ENCODE data around the gene GPR78. TPM values are rescaled to one million over a fixed set of nuclear protein-coding genes. Genes with fewer than 3 reads are reported as not detected.

GPR78 gene
- polyA plus RNA-seq, 3 donors = not detected

DNA sequence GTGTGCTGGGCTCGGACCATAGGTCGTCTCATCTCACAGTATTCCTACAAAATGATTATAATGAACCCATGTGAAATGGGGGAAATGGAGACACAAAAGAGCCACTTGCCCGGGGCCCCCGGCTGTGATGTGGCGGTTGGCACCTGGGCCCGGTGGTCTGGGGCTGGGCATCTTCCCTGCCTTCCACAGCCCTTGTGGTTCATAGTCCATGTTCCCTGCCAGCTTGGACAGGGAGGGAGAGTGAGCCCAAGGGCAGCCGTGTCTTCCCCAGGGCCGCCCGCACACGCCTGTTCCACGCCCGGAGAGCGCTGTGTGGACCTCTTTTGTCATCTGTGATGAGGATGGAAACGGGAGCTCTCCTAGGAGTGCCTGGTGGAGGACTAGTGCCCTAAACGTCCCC, 17.6 kb downstream of the GPR78 start:
- H3K27me3 ChIP-seq (ENCODE audit: control insufficient read depth in 2 of 2, insufficient read depth in 2 of 2, low read length in 2 of 2) = peaks cover 0 to 15% of the 10 kb centered on the region in 2 donors
- H3K27ac Mint-ChIP-seq = no peak overlapping the region
- H3K79me2 ChIP-seq (ENCODE audit: insufficient read depth, low read length) = no peaks in the 10 kb centered on the region
- 89% methylated on average over 6 of the region's 15 CpGs for WGBS (ENCODE audit: insufficient coverage)
- no peak overlapping the region for H3K9ac ChIP-seq (ENCODE audit: insufficient read depth, low read length, poor library complexity, severe bottlenecking)
- H3K4me1 ChIP-seq (ENCODE audit: control insufficient read depth in 1 of 2, insufficient read depth in 2 of 2, low read length in 2 of 2) = no peaks in the 10 kb centered on the region
- peaks cover 0 to 4% (median 0%) of the 10 kb centered on the region in 7 donors for H3K9me3 Mint-ChIP-seq
- TF ChIP-seq, protein P1, sequence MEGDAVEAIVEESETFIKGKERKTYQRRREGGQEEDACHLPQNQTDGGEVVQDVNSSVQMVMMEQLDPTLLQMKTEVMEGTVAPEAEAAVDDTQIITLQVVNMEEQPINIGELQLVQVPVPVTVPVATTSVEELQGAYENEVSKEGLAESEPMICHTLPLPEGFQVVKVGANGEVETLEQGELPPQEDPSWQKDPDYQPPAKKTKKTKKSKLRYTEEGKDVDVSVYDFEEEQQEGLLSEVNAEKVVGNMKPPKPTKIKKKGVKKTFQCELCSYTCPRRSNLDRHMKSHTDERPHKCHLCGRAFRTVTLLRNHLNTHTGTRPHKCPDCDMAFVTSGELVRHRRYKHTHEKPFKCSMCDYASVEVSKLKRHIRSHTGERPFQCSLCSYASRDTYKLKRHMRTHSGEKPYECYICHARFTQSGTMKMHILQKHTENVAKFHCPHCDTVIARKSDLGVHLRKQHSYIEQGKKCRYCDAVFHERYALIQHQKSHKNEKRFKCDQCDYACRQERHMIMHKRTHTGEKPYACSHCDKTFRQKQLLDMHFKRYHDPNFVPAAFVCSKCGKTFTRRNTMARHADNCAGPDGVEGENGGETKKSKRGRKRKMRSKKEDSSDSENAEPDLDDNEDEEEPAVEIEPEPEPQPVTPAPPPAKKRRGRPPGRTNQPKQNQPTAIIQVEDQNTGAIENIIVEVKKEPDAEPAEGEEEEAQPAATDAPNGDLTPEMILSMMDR (IDR thresholded peaks at IDR 0.05) = no peak
- no peaks in the 10 kb centered on the region for H3K9me3 ChIP-seq (replicated peaks in 1 of 2; ENCODE audit: control insufficient read depth in 1 of 2, insufficient read depth in 1 of 2, low read length in 2 of 2)
- no peak overlapping the region for H3K27ac ChIP-seq (ENCODE audit: low read depth in 1 of 2, low read length in 2 of 2)
- no peak overlapping the region for H3K4me3 ChIP-seq (replicated peaks in 1 of 3; ENCODE audit: low read depth in 2 of 3, low read length in 3 of 3)
- no peak overlapping the region for H3K4me3 Mint-ChIP-seq
- intact Hi-C loops (cut with micrococcal nuclease) = no loop called here
- H3K4me1 Mint-ChIP-seq = no peaks in the 10 kb centered on the region
- no peaks in the 10 kb centered on the region for H3K36me3 Mint-ChIP-seq
- no peak overlapping the region for H3K4me2 ChIP-seq (replicated peaks; ENCODE audit: extremely low read depth, low read length, poor library complexity, severe bottlenecking)
- no peaks in the 10 kb centered on the region for H4K20me1 ChIP-seq (ENCODE audit: insufficient read depth, low read length)
- no peak overlapping the region for H2AFZ ChIP-seq (ENCODE audit: insufficient read depth, low read depth, low read length, poor library complexity, severe bottlenecking)
- no peak for DNase-seq
- peaks cover 12 to 21% (median 18%) of the 10 kb centered on the region in 3 donors for H3K27me3 Mint-ChIP-seq (ENCODE audit: low read depth in 3 of 3)
- H3K36me3 ChIP-seq (replicated peaks in 1 of 2; ENCODE audit: control insufficient read depth in 1 of 2, insufficient read depth in 2 of 2, low read length in 2 of 2) = no peaks in the 10 kb centered on the region

DNA sequence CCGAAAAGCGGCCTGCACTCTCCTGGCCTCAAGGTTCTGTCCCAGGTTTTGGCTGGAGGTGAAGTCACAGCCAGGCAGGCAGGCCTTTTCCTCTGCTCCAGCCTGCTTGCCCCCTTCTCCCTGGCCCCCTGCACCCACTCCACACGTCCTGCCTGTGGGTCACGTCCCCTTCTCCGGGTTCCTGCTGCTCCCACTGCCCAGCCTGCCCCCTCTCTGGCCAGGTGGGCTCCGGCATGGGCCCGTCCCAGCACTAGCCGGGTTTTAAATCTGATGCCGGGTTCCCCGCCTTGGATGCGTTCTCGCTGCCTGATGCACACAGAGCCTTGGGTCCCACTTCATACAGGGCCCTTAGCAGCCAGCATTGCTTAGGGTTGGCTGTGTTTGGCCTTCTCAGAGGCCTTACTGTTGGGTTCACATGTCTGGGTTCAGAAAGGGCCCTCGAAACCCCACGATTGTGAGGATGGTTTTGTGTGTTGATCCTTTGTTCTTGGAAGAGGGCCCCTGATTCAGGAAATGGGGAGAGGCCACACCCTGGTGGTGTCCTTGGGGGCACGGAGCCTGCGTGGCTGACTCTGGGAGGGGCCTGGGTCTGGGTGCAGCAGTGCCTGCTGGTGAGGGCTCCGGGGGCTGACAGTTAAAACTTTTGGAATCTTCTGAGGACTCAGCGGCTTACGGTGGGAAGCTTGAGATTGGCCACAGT, 18.3 kb downstream of the GPR78 start:
- WGBS (ENCODE audit: insufficient coverage) = 84% methylated on average over 19 of the region's 19 CpGs
- Histone ChIP-seq H4K20me1 (ENCODE audit: insufficient read depth, low read length) (no peaks in the 10 kb centered on the region), H3K9ac (ENCODE audit: insufficient read depth, low read length, poor library complexity, severe bottlenecking) (no peak overlapping the region), H3K4me3 (replicated peaks in 1 of 3; ENCODE audit: low read depth in 2 of 3, low read length in 3 of 3) (no peak overlapping the region), H3K4me1 (ENCODE audit: control insufficient read depth in 1 of 2, insufficient read depth in 2 of 2, low read length in 2 of 2) (no peaks in the 10 kb centered on the region), H2AFZ (ENCODE audit: insufficient read depth, low read depth, low read length, poor library complexity, severe bottlenecking) (no peak overlapping the region), H3K27me3 (ENCODE audit: control insufficient read depth in 2 of 2, insufficient read depth in 2 of 2, low read length in 2 of 2) (peaks cover 0 to 7% of the 10 kb centered on the region in 2 donors), H3K27ac (ENCODE audit: low read depth in 1 of 2, low read length in 2 of 2) (no peak overlapping the region), H3K9me3 (replicated peaks in 1 of 2; ENCODE audit: control insufficient read depth in 1 of 2, insufficient read depth in 1 of 2, low read length in 2 of 2) (no peaks in the 10 kb centered on the region), H3K4me2 (replicated peaks; ENCODE audit: extremely low read depth, low read length, poor library complexity, severe bottlenecking) (no peak overlapping the region), H3K36me3 (replicated peaks in 1 of 2; ENCODE audit: control insufficient read depth in 1 of 2, insufficient read depth in 2 of 2, low read length in 2 of 2) (no peaks in the 10 kb centered on the region), H3K79me2 (ENCODE audit: insufficient read depth, low read length) (no peaks in the 10 kb centered on the region)
- Mint-ChIP-seq H3K4me1 (no peaks in the 10 kb centered on the region), H3K4me3 (no peak overlapping the region), H3K9me3 (peaks cover 0 to 4% (median 0%) of the 10 kb centered on the region in 7 donors), H3K27ac (no peak overlapping the region), H3K27me3 (ENCODE audit: low read depth in 3 of 3) (peaks cover 4 to 14% (median 10%) of the 10 kb centered on the region in 3 donors), H3K36me3 (no peaks in the 10 kb centered on the region)
- intact Hi-C loops (cut with micrococcal nuclease) = no loop called here
- no peak for DNase-seq
- TF ChIP-seq, protein P1 (IDR thresholded peaks at IDR 0.05) = no peak
